OCI-LY3 (cell line): Measurements from ENCODE around the gene AUTS2.

Source experiments
- H2AFZ ChIP-seq: fragments of 200-600, 300-600 bp; shearing (Covaris generic); 2 replicates; pipeline ENCODE4 v1.6.0; 2014; ENCODE audit warnings: antibody characterized with exemption, low read depth, low read length
- H3K27ac ChIP-seq: fragments of 200-600, 300-600 bp; sonication (generic); 2 replicates; pipeline ENCODE4 v1.5.1; 2014; ENCODE audit warnings: mild to moderate bottlenecking, low read length, moderate library complexity, mixed read lengths
- H3K27me3 ChIP-seq: fragments of 200-600, 300-600 bp; sonication (generic); 2 replicates; pipeline ENCODE4 v1.6.1; 2014; ENCODE audit warnings: low read depth, low read length, mixed read lengths
- H3K36me3 ChIP-seq: fragments of 200-600, 300-600 bp; sonication (generic); replicated peaks from 2 replicates; pipeline ENCODE3; 2014; ENCODE audit warnings: low read depth, low read length, mixed read lengths
- H3K4me1 ChIP-seq: fragments of 300-600, 200-600 bp; sonication (generic); 2 replicates; pipeline ENCODE4 v1.6.1; 2014; ENCODE audit warnings: low read length, mixed read lengths
- H3K4me2 ChIP-seq: fragments of 200-600, 300-600 bp; sonication (generic); 2 replicates; pipeline ENCODE4 v1.6.1; 2014; ENCODE audit warnings: low read length, mixed read lengths
- H3K4me3 ChIP-seq: fragments of 300-600, 200-600 bp; sonication (generic); 2 replicates; pipeline ENCODE4 v1.5.1; 2014; ENCODE audit warnings: antibody characterized with exemption, mild to moderate bottlenecking, low read length, moderate library complexity
- H3K79me2 ChIP-seq: fragments of 300-600, 200-600 bp; shearing (Covaris generic); 2 replicates; pipeline ENCODE4 v1.6.1; 2014; ENCODE audit warnings: mild to moderate bottlenecking, low read length, mixed read lengths
- H3K9ac ChIP-seq: fragments of 300-600, 200-600 bp; shearing (Covaris generic); 2 replicates; pipeline ENCODE4 v1.6.0; 2014; ENCODE audit warnings: mild to moderate bottlenecking, low read length, moderate library complexity
- H3K9me3 ChIP-seq: fragments of 200-600, 300-600 bp; shearing (Covaris generic); 2 replicates; pipeline ENCODE4 v1.6.1; 2014; ENCODE audit warnings: low read length, mixed read lengths; ENCODE audit not compliant: insufficient read depth
- H4K20me1 ChIP-seq: fragments of 200-600, 300-600 bp; sonication (generic); 2 replicates; pipeline ENCODE4 v1.6.1; 2016; ENCODE audit warnings: low read length, mixed read lengths; ENCODE audit not compliant: insufficient read depth
- CTCF ChIP-seq: fragments of 200-600, 300-600 bp; sonication (generic); IDR thresholded peaks from 2 replicates; pipeline ENCODE4 v1.5.1; 2014; ENCODE audit warnings: antibody characterized with exemption, low read length, low read depth
- EZH2phosphoT487 ChIP-seq: fragments of 200-600 bp; shearing (Covaris generic); IDR thresholded peaks from 2 replicates; pipeline ENCODE4 v1.6.1; 2018; ENCODE audit warnings: antibody characterized with exemption, mixed run types, low read depth

Gene AUTS2

GRCh38 chr7:69922026-69922803 is 323.9 kb downstream of the AUTS2 start:
- Histone ChIP-seq H3K27me3 (no peaks in the 10 kb centered on the region), H3K36me3 (no peaks in the 10 kb centered on the region), H2AFZ (no peak overlapping the region), H3K27ac (no peak overlapping the region), H3K79me2 (no peaks in the 10 kb centered on the region), H3K4me1 (no peaks in the 10 kb centered on the region), H3K4me3 (no peak overlapping the region), H3K9me3 (no peaks in the 10 kb centered on the region), H4K20me1 (no peaks in the 10 kb centered on the region), H3K4me2 (no peak overlapping the region), H3K9ac (no peak overlapping the region)
- TF ChIP-seq EZH2phosphoT487, result no peak
- TF ChIP-seq CTCF, result no peak

GRCh38 chr7:69927461-69927860 is 329.2 kb downstream of the AUTS2 start:
- no peaks in the 10 kb centered on the region for H3K27me3 ChIP-seq
- H3K36me3 ChIP-seq, result no peaks in the 10 kb centered on the region
- H4K20me1 ChIP-seq, result no peaks in the 10 kb centered on the region
- no peaks in the 10 kb centered on the region for H3K79me2 ChIP-seq
- no peak overlapping the region for H3K9ac ChIP-seq
- no peak overlapping the region for H3K27ac ChIP-seq
- TF ChIP-seq CTCF (no peak), EZH2phosphoT487 (no peak)
- H2AFZ ChIP-seq, result no peak overlapping the region
- no peak overlapping the region for H3K4me2 ChIP-seq
- no peak overlapping the region for H3K4me3 ChIP-seq
- no peaks in the 10 kb centered on the region for H3K9me3 ChIP-seq
- no peaks in the 10 kb centered on the region for H3K4me1 ChIP-seq

GRCh38 chr7:69928621-69929020 is 330.3 kb downstream of the AUTS2 start:
- no peak overlapping the region for H2AFZ ChIP-seq
- no peaks in the 10 kb centered on the region for H3K79me2 ChIP-seq
- no peak overlapping the region for H3K4me3 ChIP-seq
- H3K4me2 ChIP-seq, result no peak overlapping the region
- no peaks in the 10 kb centered on the region for H3K4me1 ChIP-seq
- no peaks in the 10 kb centered on the region for H4K20me1 ChIP-seq
- TF ChIP-seq CTCF, result no peak
- TF ChIP-seq EZH2phosphoT487, result no peak
- no peaks in the 10 kb centered on the region for H3K9me3 ChIP-seq
- no peaks in the 10 kb centered on the region for H3K36me3 ChIP-seq
- H3K27me3 ChIP-seq, result no peaks in the 10 kb centered on the region
- no peak overlapping the region for H3K9ac ChIP-seq
- H3K27ac ChIP-seq, result no peak overlapping the region

GRCh38 chr7:69929622-69930021 is 331.3 kb downstream of the AUTS2 start:
- H3K9ac ChIP-seq, result no peak overlapping the region
- H2AFZ ChIP-seq, result no peak overlapping the region
- H3K4me1 ChIP-seq, result no peaks in the 10 kb centered on the region
- H3K27ac ChIP-seq, result no peak overlapping the region
- no peaks in the 10 kb centered on the region for H3K79me2 ChIP-seq
- no peak for TF ChIP-seq CTCF
- TF ChIP-seq EZH2phosphoT487, result no peak
- no peaks in the 10 kb centered on the region for H3K9me3 ChIP-seq
- no peaks in the 10 kb centered on the region for H3K27me3 ChIP-seq
- no peak overlapping the region for H3K4me2 ChIP-seq
- no peaks in the 10 kb centered on the region for H3K36me3 ChIP-seq
- H4K20me1 ChIP-seq, result no peaks in the 10 kb centered on the region
- H3K4me3 ChIP-seq, result no peak overlapping the region
